Measurements from ENCODE around the gene KCNN4. TPM values are rescaled to one million over a fixed set of nuclear protein-coding genes. Genes with fewer than 3 reads are reported as not detected.

KCNN4 gene
- total RNA-seq, 1 experiment from 2014 or later: 92.7 TPM

GRCh38 chr19:43811837-43812236 lies 31.1 kb upstream of the KCNN4 start:
- Histone ChIP-seq H3K79me2 (ENCODE audit: low read depth) (no peaks in the 10 kb centered on the region), H3K27me3 (ENCODE audit: insufficient read depth, low read depth) (no peaks in the 10 kb centered on the region), H3F3A (ENCODE audit: insufficient read depth, low read depth) (peaks cover 9% of the 10 kb centered on the region; the same call in 1 of the 2 replicates), H3K4me2 (no peak overlapping the region), H3K4me1 (replicated peaks; ENCODE audit: insufficient read depth) (peaks cover 7% of the 10 kb centered on the region), H3K9me3 (ENCODE audit: insufficient read depth, low read depth) (0 out of 2 replicates have a peak, but pooled peaks cover 4% of the 10 kb centered on the region), H3K9me2 (ENCODE audit: insufficient read depth) (no peaks in the 10 kb centered on the region), H4K20me1 (ENCODE audit: insufficient read depth) (no peaks in the 10 kb centered on the region), H3K4me3 (no peak overlapping the region), H2AFZ (no peak overlapping the region), H3K36me3 (ENCODE audit: low read depth) (no peaks in the 10 kb centered on the region), H3K27ac (no peak overlapping the region)
- ChIA-PET CTCF (no interaction called here), POLR2A (ENCODE audit: unreplicated experiment) (no interaction called here)
- BruUV-seq (replicated peaks): no TSS peak
- TF ChIP-seq, protein P1, sequence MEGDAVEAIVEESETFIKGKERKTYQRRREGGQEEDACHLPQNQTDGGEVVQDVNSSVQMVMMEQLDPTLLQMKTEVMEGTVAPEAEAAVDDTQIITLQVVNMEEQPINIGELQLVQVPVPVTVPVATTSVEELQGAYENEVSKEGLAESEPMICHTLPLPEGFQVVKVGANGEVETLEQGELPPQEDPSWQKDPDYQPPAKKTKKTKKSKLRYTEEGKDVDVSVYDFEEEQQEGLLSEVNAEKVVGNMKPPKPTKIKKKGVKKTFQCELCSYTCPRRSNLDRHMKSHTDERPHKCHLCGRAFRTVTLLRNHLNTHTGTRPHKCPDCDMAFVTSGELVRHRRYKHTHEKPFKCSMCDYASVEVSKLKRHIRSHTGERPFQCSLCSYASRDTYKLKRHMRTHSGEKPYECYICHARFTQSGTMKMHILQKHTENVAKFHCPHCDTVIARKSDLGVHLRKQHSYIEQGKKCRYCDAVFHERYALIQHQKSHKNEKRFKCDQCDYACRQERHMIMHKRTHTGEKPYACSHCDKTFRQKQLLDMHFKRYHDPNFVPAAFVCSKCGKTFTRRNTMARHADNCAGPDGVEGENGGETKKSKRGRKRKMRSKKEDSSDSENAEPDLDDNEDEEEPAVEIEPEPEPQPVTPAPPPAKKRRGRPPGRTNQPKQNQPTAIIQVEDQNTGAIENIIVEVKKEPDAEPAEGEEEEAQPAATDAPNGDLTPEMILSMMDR (conservative IDR thresholded peaks at IDR 0.05): no peak
- TF ChIP-seq EZH2 (IDR thresholded peaks at IDR 0.05; ENCODE audit: low read depth): no peak
- intact Hi-C loops (cut with micrococcal nuclease; ENCODE audit: unreplicated experiment): loop anchor here (5.0 kb wide), 1 partner anchor 380 kb away; no protein-coding TSS in a partner anchor
- DNase-seq: no peak

DNA sequence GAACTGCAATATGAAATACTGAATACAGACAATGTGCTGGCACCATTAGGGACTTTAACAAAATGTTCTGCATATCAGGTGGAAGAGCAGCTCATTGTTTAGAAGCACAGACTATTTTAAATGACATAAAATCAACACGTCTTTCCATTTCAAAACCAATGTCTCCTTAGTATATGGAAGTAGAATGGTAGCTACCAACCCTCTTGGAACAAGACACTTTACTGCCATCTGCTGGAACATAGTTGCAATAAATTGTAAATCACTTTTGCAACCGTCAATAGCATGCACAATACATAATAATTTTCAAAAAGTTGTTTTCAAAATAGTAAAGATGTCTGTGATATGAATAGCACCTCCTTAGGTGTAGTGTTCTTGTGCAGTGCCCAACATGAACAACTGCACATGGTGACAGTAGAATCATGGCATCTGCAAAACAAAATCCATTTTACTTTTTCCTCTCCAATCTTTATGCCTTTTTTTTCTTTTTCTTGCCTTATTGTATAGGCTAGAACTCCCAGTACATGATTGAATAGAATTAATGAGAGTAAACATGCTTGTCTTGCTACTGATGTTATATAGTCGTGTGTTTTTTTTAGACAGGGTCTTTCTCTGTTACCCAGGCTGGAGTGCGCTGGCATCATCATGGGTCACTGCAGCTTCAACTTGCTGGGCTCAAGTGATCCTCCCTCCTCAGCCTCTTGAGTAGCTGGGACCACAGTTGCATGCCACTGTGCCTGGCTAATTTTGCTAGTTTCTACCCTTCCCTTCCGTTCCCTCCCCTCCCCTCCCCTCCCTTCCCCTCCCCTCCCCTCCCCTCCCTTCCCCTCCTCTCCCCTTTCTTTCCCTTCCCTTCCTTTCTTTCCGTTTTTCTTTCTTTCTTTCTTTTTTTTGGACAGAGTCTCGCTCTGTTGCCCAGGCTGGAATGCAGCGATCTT lies 29.3 kb upstream of the KCNN4 start:
- POLR2A ChIA-PET (ENCODE audit: unreplicated experiment): interaction anchor here (0.5 to 0.7 kb wide), 2 partner anchors 20 to 220 kb away, joined by 3 to 5 read pairs; no protein-coding TSS in a partner anchor
- no peaks in the 10 kb centered on the region for H3K36me3 ChIP-seq (ENCODE audit: low read depth)
- no peaks in the 10 kb centered on the region for H4K20me1 ChIP-seq (ENCODE audit: insufficient read depth)
- H3K4me3 ChIP-seq: no peak overlapping the region
- H3K4me2 ChIP-seq: no peak overlapping the region
- DNase-seq: peak in 1 of 2 experiments; percentile 66
- no peaks in the 10 kb centered on the region for H3K27me3 ChIP-seq (ENCODE audit: insufficient read depth, low read depth)
- peaks cover 9% of the 10 kb centered on the region; the same call in 1 of the 2 replicates for H3F3A ChIP-seq (ENCODE audit: insufficient read depth, low read depth)
- BruUV-seq (replicated peaks): no TSS peak
- no peaks in the 10 kb centered on the region for H3K9me3 ChIP-seq (ENCODE audit: insufficient read depth, low read depth)
- H3K79me2 ChIP-seq (ENCODE audit: low read depth): no peaks in the 10 kb centered on the region
- no peak overlapping the region for H2AFZ ChIP-seq
- TF ChIP-seq EZH2 (IDR thresholded peaks at IDR 0.05; ENCODE audit: low read depth): no peak
- TF ChIP-seq, protein P1 (conservative IDR thresholded peaks at IDR 0.05): peak; percentile 77
- H3K4me1 ChIP-seq (replicated peaks; ENCODE audit: insufficient read depth): peaks cover 7% of the 10 kb centered on the region
- H3K27ac ChIP-seq: no peak overlapping the region
- H3K9me2 ChIP-seq (ENCODE audit: insufficient read depth): no peaks in the 10 kb centered on the region
- intact Hi-C loops (cut with micrococcal nuclease; ENCODE audit: unreplicated experiment): loop anchor here (1.0 to 5.0 kb wide), 3 partner anchors 65 to 378 kb away; no protein-coding TSS in a partner anchor
- CTCF ChIA-PET: interaction anchor here (0.6 to 1.1 kb wide), 9 partner anchors 33 to 363 kb away, joined by 3 to 7 read pairs (median 4); no protein-coding TSS in a partner anchor

DNA sequence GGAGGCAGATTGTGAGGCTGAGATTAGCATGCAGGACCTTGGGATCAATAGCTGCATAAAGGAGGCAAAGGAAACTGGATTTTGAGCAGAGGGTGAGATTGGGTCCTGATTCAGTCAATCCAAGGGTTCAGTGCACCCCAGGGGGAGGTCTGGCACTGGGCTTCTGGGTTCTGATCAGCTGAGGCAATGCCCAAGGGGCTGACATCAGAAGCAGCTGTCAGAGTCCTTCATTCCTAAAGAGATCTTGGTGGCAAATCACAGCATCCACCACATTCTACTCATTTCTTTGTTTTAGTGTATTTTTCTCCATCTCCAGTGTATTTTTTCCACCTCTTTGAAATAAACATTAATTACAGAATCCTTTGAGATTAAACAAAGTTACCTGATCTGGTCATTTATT lies 26.9 kb upstream of the KCNN4 start:
- H3K36me3 ChIP-seq (ENCODE audit: low read depth): no peaks in the 10 kb centered on the region
- no peaks in the 10 kb centered on the region for H3K4me1 ChIP-seq (replicated peaks; ENCODE audit: insufficient read depth)
- CTCF ChIA-PET: interaction anchor here (0.6 kb wide), 1 partner anchor 62 kb away, joined by 4 read pairs; no protein-coding TSS in a partner anchor
- no peak overlapping the region for H3K4me3 ChIP-seq
- no peaks in the 10 kb centered on the region for H3K9me2 ChIP-seq (ENCODE audit: insufficient read depth)
- H3F3A ChIP-seq (ENCODE audit: insufficient read depth, low read depth): no peaks in the 10 kb centered on the region
- H3K9me3 ChIP-seq (ENCODE audit: insufficient read depth, low read depth): no peaks in the 10 kb centered on the region
- no peaks in the 10 kb centered on the region for H3K27me3 ChIP-seq (ENCODE audit: insufficient read depth, low read depth)
- intact Hi-C loops (cut with micrococcal nuclease; ENCODE audit: unreplicated experiment): no loop called here
- no TSS peak for BruUV-seq (replicated peaks)
- H3K4me2 ChIP-seq: no peak overlapping the region
- no peaks in the 10 kb centered on the region for H4K20me1 ChIP-seq (ENCODE audit: insufficient read depth)
- no peak overlapping the region for H3K27ac ChIP-seq
- H3K79me2 ChIP-seq (ENCODE audit: low read depth): no peaks in the 10 kb centered on the region
- TF ChIP-seq, protein P1 (conservative IDR thresholded peaks at IDR 0.05): no peak
- no peak for TF ChIP-seq EZH2 (IDR thresholded peaks at IDR 0.05; ENCODE audit: low read depth)
- no peak for DNase-seq
- POLR2A ChIA-PET (ENCODE audit: unreplicated experiment): no interaction called here
- H2AFZ ChIP-seq: no peak overlapping the region
